ENCODE data around the gene KCNK13. TPM values are rescaled to one million over a fixed set of nuclear protein-coding genes. Genes with fewer than 3 reads are reported as not detected.

Gene KCNK13
- polyA plus RNA-seq, 1 of the 3 experiments (the other 2 are of a cell fraction), result not detected

DNA sequence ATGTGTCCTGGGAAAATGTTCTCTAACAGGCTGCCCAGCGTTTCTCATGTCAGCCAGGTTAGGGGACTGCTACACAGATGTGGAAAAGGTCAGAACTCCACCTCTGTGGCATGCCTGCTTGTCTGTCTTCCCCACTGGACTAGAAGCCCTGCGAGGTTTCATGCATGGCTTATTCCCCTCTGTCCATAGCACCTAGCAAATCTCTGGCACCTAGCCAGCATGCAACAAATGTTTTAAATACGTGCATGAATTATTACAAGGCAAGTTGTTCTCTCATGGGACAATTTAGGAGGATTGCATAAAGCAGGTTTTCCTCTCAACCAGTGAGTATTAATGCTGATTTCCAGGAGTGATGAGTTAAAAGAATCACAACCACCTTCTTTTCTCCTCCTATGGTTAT, 21.4 kb upstream of the KCNK13 start:
- POLR2A ChIA-PET, result no interaction called here
- H3K27me3 ChIP-seq (ENCODE audit: insufficient read depth), result no peaks in the 10 kb centered on the region
- H4K20me1 ChIP-seq (ENCODE audit: insufficient read depth), result no peaks in the 10 kb centered on the region
- CTCF ChIA-PET, result interaction anchor here (0.5 to 1.9 kb wide), 2 partner anchors 195 to 402 kb away, joined by 3 to 7 read pairs; no protein-coding TSS in a partner anchor
- no peak overlapping the region for H2AFZ ChIP-seq (ENCODE audit: low read depth)
- H3K27ac ChIP-seq (ENCODE audit: low read depth in 2 of 2, low read length in 1 of 2), result no peak overlapping the region
- no peaks in the 10 kb centered on the region for H3K79me2 ChIP-seq (ENCODE audit: insufficient read depth)
- no peak overlapping the region for H3K9ac ChIP-seq
- peaks cover 39 to 46% of the 10 kb centered on the region in 2 experiments for H3K36me3 ChIP-seq (replicated peaks in 1 of 2; ENCODE audit: control insufficient read depth in 1 of 2, insufficient read depth in 2 of 2, low read length in 1 of 2)
- TF ChIP-seq RAD21 (IDR thresholded peaks at IDR 0.05; ENCODE audit: low read length) (no peak), GATA2 (CRISPR knock-in tag; IDR thresholded peaks at IDR 0.05) (no peak), RCOR1 (IDR thresholded peaks at IDR 0.05; ENCODE audit: low read length) (no peak), POLR2AphosphoS5 (IDR thresholded peaks at IDR 0.05; ENCODE audit: low read depth, low read length) (no peak), SMC3 (IDR thresholded peaks at IDR 0.05; ENCODE audit: low read depth, low read length) (no peak), EP300 (IDR thresholded peaks at IDR 0.05; ENCODE audit: borderline replicate concordance in 1 of 2, low read depth in 1 of 2, low read length in 1 of 2) (no peak), NFIC (IDR thresholded peaks at IDR 0.05; ENCODE audit: borderline replicate concordance) (no peak), FOSL2 (IDR thresholded peaks at IDR 0.05; ENCODE audit: borderline replicate concordance, low read depth) (no peak)
- TF ChIP-seq, protein P1, sequence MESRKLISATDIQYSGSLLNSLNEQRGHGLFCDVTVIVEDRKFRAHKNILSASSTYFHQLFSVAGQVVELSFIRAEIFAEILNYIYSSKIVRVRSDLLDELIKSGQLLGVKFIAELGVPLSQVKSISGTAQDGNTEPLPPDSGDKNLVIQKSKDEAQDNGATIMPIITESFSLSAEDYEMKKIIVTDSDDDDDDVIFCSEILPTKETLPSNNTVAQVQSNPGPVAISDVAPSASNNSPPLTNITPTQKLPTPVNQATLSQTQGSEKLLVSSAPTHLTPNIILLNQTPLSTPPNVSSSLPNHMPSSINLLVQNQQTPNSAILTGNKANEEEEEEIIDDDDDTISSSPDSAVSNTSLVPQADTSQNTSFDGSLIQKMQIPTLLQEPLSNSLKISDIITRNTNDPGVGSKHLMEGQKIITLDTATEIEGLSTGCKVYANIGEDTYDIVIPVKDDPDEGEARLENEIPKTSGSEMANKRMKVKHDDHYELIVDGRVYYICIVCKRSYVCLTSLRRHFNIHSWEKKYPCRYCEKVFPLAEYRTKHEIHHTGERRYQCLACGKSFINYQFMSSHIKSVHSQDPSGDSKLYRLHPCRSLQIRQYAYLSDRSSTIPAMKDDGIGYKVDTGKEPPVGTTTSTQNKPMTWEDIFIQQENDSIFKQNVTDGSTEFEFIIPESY (IDR thresholded peaks at IDR 0.05; ENCODE audit: borderline replicate concordance, low read depth), result no peak
- 83% methylated on average over 3 of the region's 3 CpGs for WGBS (ENCODE audit: low lambda C conversion rate)
- no peaks in the 10 kb centered on the region; a peak in 1 of 4 replicates for H3K4me1 ChIP-seq (ENCODE audit: control insufficient read depth in 1 of 2, insufficient read depth in 2 of 2, low read depth in 1 of 2, low read length in 1 of 2)
- no peak overlapping the region for H3K4me3 ChIP-seq (ENCODE audit: low read depth in 2 of 2, low read length in 1 of 2)
- no peaks in the 10 kb centered on the region; the same call in 1 of the 2 replicates for H3K9me3 ChIP-seq
- H3F3A ChIP-seq (replicated peaks; ENCODE audit: insufficient read depth), result no peaks in the 10 kb centered on the region
- no peaks in the 10 kb centered on the region for H3K9me2 ChIP-seq
- DNase-seq, result no peak
- no peak overlapping the region for H3K4me2 ChIP-seq

- H3K79me2 ChIP-seq (ENCODE audit: insufficient read depth), result no peaks in the 10 kb centered on the region
- no peak overlapping the region for H3K4me3 ChIP-seq (ENCODE audit: low read depth in 2 of 2, low read length in 1 of 2)
- H3K27ac ChIP-seq (ENCODE audit: low read depth in 2 of 2, low read length in 1 of 2), result no peak overlapping the region
- WGBS (ENCODE audit: low lambda C conversion rate), result 93% methylated on average over 9 of the region's 9 CpGs
- ChIA-PET CTCF (no interaction called here), POLR2A (no interaction called here)
- no peaks in the 10 kb centered on the region; a peak in 1 of 4 replicates for H3K4me1 ChIP-seq (ENCODE audit: control insufficient read depth in 1 of 2, insufficient read depth in 2 of 2, low read depth in 1 of 2, low read length in 1 of 2)
- no peaks in the 10 kb centered on the region for H3F3A ChIP-seq (replicated peaks; ENCODE audit: insufficient read depth)
- no peaks in the 10 kb centered on the region for H3K27me3 ChIP-seq (ENCODE audit: insufficient read depth)
- no peaks in the 10 kb centered on the region for H3K9me2 ChIP-seq
- H3K9ac ChIP-seq, result no peak overlapping the region
- no peak overlapping the region for H2AFZ ChIP-seq (ENCODE audit: low read depth)
- no peak for TF ChIP-seq RAD21 (IDR thresholded peaks at IDR 0.05; ENCODE audit: low read length)
- no peak for TF ChIP-seq MXI1 (IDR thresholded peaks at IDR 0.05; ENCODE audit: low read depth, low read length)
- no peak for TF ChIP-seq GATA2 (CRISPR knock-in tag; IDR thresholded peaks at IDR 0.05)
- TF ChIP-seq, protein P2, sequence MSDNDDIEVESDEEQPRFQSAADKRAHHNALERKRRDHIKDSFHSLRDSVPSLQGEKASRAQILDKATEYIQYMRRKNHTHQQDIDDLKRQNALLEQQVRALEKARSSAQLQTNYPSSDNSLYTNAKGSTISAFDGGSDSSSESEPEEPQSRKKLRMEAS (IDR thresholded peaks at IDR 0.05; ENCODE audit: low read depth), result no peak
- TF ChIP-seq NRF1 (IDR thresholded peaks at IDR 0.05; ENCODE audit: low read depth, low read length), result no peak
- no peak for TF ChIP-seq CTCF (IDR thresholded peaks at IDR 0.05)
- TF ChIP-seq YY1 (IDR thresholded peaks at IDR 0.05; ENCODE audit: low read depth), result no peak
- no peak for TF ChIP-seq TEAD4 (IDR thresholded peaks at IDR 0.05; ENCODE audit: borderline replicate concordance, insufficient read depth)
- DNase-seq, result no peak
- peaks cover 18 to 35% of the 10 kb centered on the region in 2 experiments for H3K36me3 ChIP-seq (replicated peaks in 1 of 2; ENCODE audit: control insufficient read depth in 1 of 2, insufficient read depth in 2 of 2, low read length in 1 of 2)
- no peak overlapping the region for H3K4me2 ChIP-seq
- no peaks in the 10 kb centered on the region for H4K20me1 ChIP-seq (ENCODE audit: insufficient read depth)
- no peaks in the 10 kb centered on the region; the same call in 1 of the 2 replicates for H3K9me3 ChIP-seq
Observed at GRCh38 chr14:90042496-90043252, 19.1 kb upstream of the KCNK13 start.

Data from SK-N-SH (cell line).